Psoas muscle (tissue), 8 donors: ENCODE data around the gene LAP3. TPM values are rescaled to one million over a fixed set of nuclear protein-coding genes. Genes with fewer than 3 reads are reported as not detected.

ENCODE experiments used
- ATAC-seq, 4 donors: fragments of 200-7000 bp; cut with Tn5 transposase; one replicate each; pipeline ENCODE4 v1.9.1; 2020; ENCODE audit warnings: moderate library complexity in 3 of 4, mild to moderate bottlenecking in 2 of 4
- DNase-seq, 2 donors: peaks; one replicate each; pipeline ENCODE4 v3.0.0-alpha.2; 2020
- H3K27ac ChIP-seq: fragments of 200-600 bp; one replicate; pipeline ENCODE4 v1.8.0; 2022
- H3K27me3 ChIP-seq, 3 donors: fragments of 200-600 bp in 1 of 3; one replicate each; pipeline versions ENCODE4 v1.6.1 to v1.8.0; 2013 to 2022; ENCODE audit warnings: low read length in 2 of 3, mild to moderate bottlenecking in 2 of 3, moderate library complexity in 1 of 3; ENCODE audit not compliant: insufficient read depth in 3 of 3
- H3K36me3 ChIP-seq, 2 donors: fragments of 200-600 bp in 1 of 2; one replicate each; pipeline versions ENCODE4 v1.6.1 to v1.8.0; 2013 to 2022; ENCODE audit warnings: low read depth in 1 of 2, mild to moderate bottlenecking in 1 of 2, moderate library complexity in 1 of 2; ENCODE audit not compliant: insufficient read depth in 1 of 2
- H3K4me1 ChIP-seq: fragments of 200-600 bp; one replicate; pipeline ENCODE4 v1.8.0; 2022
- H3K4me3 ChIP-seq: fragments of 200-600 bp; one replicate; pipeline ENCODE4 v1.8.0; 2022; ENCODE audit warnings: mild to moderate bottlenecking
- H3K9me3 ChIP-seq: fragments of 200-600 bp; one replicate; pipeline ENCODE4 v1.8.0; 2022
- CTCF ChIP-seq: fragments of 200-600 bp; IDR thresholded peaks from one replicate; pipeline ENCODE4 v1.8.0; 2022; ENCODE audit warnings: antibody characterized with exemption
- WGBS, 3 donors: extraction: QIAGEN DNeasy Blood & Tissue Kit; methylation state at CpG; one replicate each; pipeline versions ENCODE4 v1.1.6 to v1.1.7; 2013; 5-methylcytosine and 5-hydroxymethylcytosine counted together
- intact Hi-C, 2 donors: fragments of 100-400 bp; cut with DNase I; formaldehyde crosslinking; loops; one replicate each; pipeline versions ENCODE4 v1.11.0 to v1.14.2; 2022
- polyA plus RNA-seq, 3 donors: library from polyadenylated mRNA; stranded (reverse); fragments of 200-250 nt; gene quantifications; one replicate each; pipeline ENCODE4 v1.2.3, GENCODE V29; 2013
- total RNA-seq, 4 donors: library from RNA; stranded (reverse); fragmentation: NEBNext Ultra II Directional in 2 of 4; extraction: Animal tissue kit (Norgen Biotek cat#: 25700) in 2 of 4; gene quantifications; one replicate each; pipeline versions ENCODE4 v1.2.1 to v1.2.4, GENCODE V29; 2021 to 2023
- donor health status: healthy with polysubstance abuse.
- donor health status: DM: no; HTN: no; CAD: no; lungs with moderate emphysema.
- donor health status: Bipolar disorder and iron deficiency.
- donor health status: healthy.
- donor health status: DM: yes; HTN: yes; CAD: no.
- donor health status: DM: no; HTN: no; CAD: no.
- donor health status: DM: no; HTN: no; CAD: no.
- donor health status: DM: yes; HTN: yes; CAD: no.

The LAP3 gene
- total and polyA plus RNA-seq, 7 donors = 44.6 to 82.4 (median 61.4) TPM

GRCh38 chr4:17650406-17650805 is 73.4 kb downstream of the LAP3 start:
- Histone ChIP-seq H3K4me1 (no peaks in the 10 kb centered on the region), H3K9me3 (no peaks in the 10 kb centered on the region), H3K27me3 (no peaks in the 10 kb centered on the region), H3K36me3 (no peaks in the 10 kb centered on the region), H3K4me3 (no peak overlapping the region), H3K27ac (no peak overlapping the region)
- WGBS, 3 donors = 44 to 52% (median 45%) methylated on average over 2 of the region's 2 CpGs
- DNase-seq = peak in 1 of 2 donors; percentile 77
- no peak for TF ChIP-seq CTCF
- intact Hi-C loops = no loop called here
- peak in 3 of 4 donors; percentile 59 to 85 (median 83) for ATAC-seq

GRCh38 chr4:17654701-17655100 is 77.7 kb downstream of the LAP3 start:
- ATAC-seq = no peak
- Histone ChIP-seq H3K4me1 (no peaks in the 10 kb centered on the region), H3K4me3 (no peak overlapping the region), H3K9me3 (no peaks in the 10 kb centered on the region), H3K36me3 (no peaks in the 10 kb centered on the region), H3K27me3 (no peaks in the 10 kb centered on the region), H3K27ac (no peak overlapping the region)
- no peak for DNase-seq
- no peak for TF ChIP-seq CTCF
- intact Hi-C loops = no loop called here
- WGBS, 3 donors = 74 to 79% (median 77%) methylated on average over 8 of the region's 8 CpGs

- DNase-seq (no peak), ATAC-seq (no peak)
- Histone ChIP-seq H3K36me3 (no peaks in the 10 kb centered on the region), H3K4me1 (no peaks in the 10 kb centered on the region), H3K4me3 (no peak overlapping the region), H3K27me3 (no peaks in the 10 kb centered on the region), H3K9me3 (no peaks in the 10 kb centered on the region), H3K27ac (no peak overlapping the region)
- WGBS, 3 donors = 72 to 85% (median 83%) methylated on average over 1 of the region's 1 CpG
- intact Hi-C loops = no loop called here
- no peak for TF ChIP-seq CTCF
These were observed 80.1 kb downstream of the LAP3 start for GRCh38 chr4:17657090-17657489.

Other genes with a start within 250 kb of the LAP3 start
- gene QDPR, start 65.1 kb upstream of the LAP3 start, total RNA-seq = 10 to 100 TPM; 34.6 to 47.2 (median 39.7) TPM
- gene QDPR, start 65.1 kb upstream of the LAP3 start, polyA plus RNA-seq = 10 to 100 TPM; 17.6 to 53.2 (median 35.4) TPM
- not detected for gene CLRN2, start 62.0 kb upstream of the LAP3 start, total RNA-seq
- gene CLRN2, start 62.0 kb upstream of the LAP3 start, polyA plus RNA-seq = not detected
- 10 to 100 TPM; 27.2 to 58.3 (median 44.0) TPM for gene MED28, start 37.4 kb downstream of the LAP3 start, total RNA-seq
- 10 to 100 TPM; 30.7 to 51.5 (median 33.0) TPM for gene MED28, start 37.4 kb downstream of the LAP3 start, polyA plus RNA-seq
- 1 to 10 TPM in 2 of 4 donors, under 1 TPM in 2; 0.28 to 2.6 (median 0.75) TPM for gene FAM184B, start 204.4 kb downstream of the LAP3 start, total RNA-seq
- under 1 TPM; 0.03 to 0.51 (median 0.13) TPM for gene FAM184B, start 204.4 kb downstream of the LAP3 start, polyA plus RNA-seq
- 10 to 100 TPM; 10.4 to 14.8 (median 13.0) TPM for gene DCAF16, start 233.6 kb downstream of the LAP3 start, total RNA-seq
- gene DCAF16, start 233.6 kb downstream of the LAP3 start, polyA plus RNA-seq = 1 to 10 TPM; 3.7 to 6.1 (median 4.5) TPM
- under 1 TPM; 0.30 to 0.44 (median 0.41) TPM for gene NCAPG, start 233.8 kb downstream of the LAP3 start, total RNA-seq
- under 1 TPM; 0.13 to 0.30 (median 0.14) TPM for gene NCAPG, start 233.8 kb downstream of the LAP3 start, polyA plus RNA-seq